ENCODE data around the gene NXF1. TPM values are rescaled to one million over a fixed set of nuclear protein-coding genes. Genes with fewer than 3 reads are reported as not detected.

The NXF1 gene
- total and polyA plus RNA-seq, 2 of the 8 experiments (the other 6 are each of a cell fraction or from before 2014, with no cell fraction given) = 48.1 to 49.8 TPM

GRCh38 chr11:62792202-62792575, 13.1 kb downstream of the NXF1 start (continued):
- TF ChIP-seq TEAD4 (IDR thresholded peaks at IDR 0.05; ENCODE audit: low read depth, low read length) = no peak
- TF ChIP-seq POLR2A (IDR thresholded peaks at IDR 0.05; ENCODE audit: control extremely low read depth in 1 of 2, low read depth in 2 of 2, low read length in 2 of 2) = no peak; a peak in 1 of 3 replicates
- no peak for TF ChIP-seq RBBP5 (IDR thresholded peaks at IDR 0.05; ENCODE audit: borderline replicate concordance, low read depth, low read length)
- TF ChIP-seq CTCF (IDR thresholded peaks at IDR 0.05; ENCODE audit: control extremely low read depth in 1 of 3, insufficient read depth in 1 of 3, low read depth in 1 of 3, low read length in 3 of 3) = no peak
- TF ChIP-seq RFX5 (IDR thresholded peaks at IDR 0.05; ENCODE audit: borderline replicate concordance, low read depth, low read length) = no peak
- TF ChIP-seq SP2 (IDR thresholded peaks at IDR 0.05; ENCODE audit: low read length) = no peak
- no peak for TF ChIP-seq E2F6 (IDR thresholded peaks at IDR 0.05)
- TF ChIP-seq BCL11A (IDR thresholded peaks at IDR 0.05; ENCODE audit: low read depth in 2 of 2, low read length in 2 of 2) = no peak

Measured in H1 (cell line).